ENCODE measurements around the gene NCAM1.

- TF ChIP-seq ZNF583 (CRISPR knock-in tag; IDR thresholded peaks at IDR 0.05) (no peak), GABPA (tag; conservative IDR thresholded peaks at IDR 0.05; ENCODE audit: low read depth) (no peak), ZNF639 (CRISPR knock-in tag; conservative IDR thresholded peaks at IDR 0.05 in 1 of 2, IDR thresholded peaks at IDR 0.05 in 1 of 2) (no peak), ZBTB40 (IDR thresholded peaks at IDR 0.05) (no peak), ZBTB40 (CRISPR knock-in tag; IDR thresholded peaks at IDR 0.05) (no peak), YY1 (IDR thresholded peaks at IDR 0.05; ENCODE audit: borderline replicate concordance in 1 of 3, control insufficient read depth in 1 of 3, extremely low read depth in 1 of 3, insufficient read depth in 3 of 3, insufficient read length in 1 of 3, insufficient replicate concordance in 2 of 3, low read depth in 1 of 3, low read length in 2 of 3) (no peak), POLR2AphosphoS5 (IDR thresholded peaks at IDR 0.05; ENCODE audit: control insufficient read depth, insufficient read depth, low read depth, low read length) (no peak), ELK1 (CRISPR knock-in tag; IDR thresholded peaks at IDR 0.05) (no peak), ATF7 (IDR thresholded peaks at IDR 0.05) (no peak), ESRRA (IDR thresholded peaks at IDR 0.05; ENCODE audit: borderline replicate concordance, low read depth) (no peak), CHD1 (IDR thresholded peaks at IDR 0.05; ENCODE audit: low read length) (no peak), IRF2 (CRISPR knock-in tag; IDR thresholded peaks at IDR 0.05) (no peak), POLR2A (conservative IDR thresholded peaks at IDR 0.05) (no peak), NCOA2 (IDR thresholded peaks at IDR 0.05; ENCODE audit: partially characterized antibody in 2 of 2) (no peak)
Measured at GRCh38 chr11:112965656-112966055, 4.4 kb downstream of the NCAM1 start.

All from K562 (cell line).